Measurements from ENCODE around the gene COL6A2. TPM values are rescaled to one million over a fixed set of nuclear protein-coding genes. Genes with fewer than 3 reads are reported as not detected.
"Not testable (repeated sequence)": the region's sequence is repeated elsewhere in the genome, so short reads cannot be mapped to it uniquely, and the experiment has no call there.

Gene COL6A2
- total RNA-seq, 1 donor from 2014 or later, result 373 TPM

DNA sequence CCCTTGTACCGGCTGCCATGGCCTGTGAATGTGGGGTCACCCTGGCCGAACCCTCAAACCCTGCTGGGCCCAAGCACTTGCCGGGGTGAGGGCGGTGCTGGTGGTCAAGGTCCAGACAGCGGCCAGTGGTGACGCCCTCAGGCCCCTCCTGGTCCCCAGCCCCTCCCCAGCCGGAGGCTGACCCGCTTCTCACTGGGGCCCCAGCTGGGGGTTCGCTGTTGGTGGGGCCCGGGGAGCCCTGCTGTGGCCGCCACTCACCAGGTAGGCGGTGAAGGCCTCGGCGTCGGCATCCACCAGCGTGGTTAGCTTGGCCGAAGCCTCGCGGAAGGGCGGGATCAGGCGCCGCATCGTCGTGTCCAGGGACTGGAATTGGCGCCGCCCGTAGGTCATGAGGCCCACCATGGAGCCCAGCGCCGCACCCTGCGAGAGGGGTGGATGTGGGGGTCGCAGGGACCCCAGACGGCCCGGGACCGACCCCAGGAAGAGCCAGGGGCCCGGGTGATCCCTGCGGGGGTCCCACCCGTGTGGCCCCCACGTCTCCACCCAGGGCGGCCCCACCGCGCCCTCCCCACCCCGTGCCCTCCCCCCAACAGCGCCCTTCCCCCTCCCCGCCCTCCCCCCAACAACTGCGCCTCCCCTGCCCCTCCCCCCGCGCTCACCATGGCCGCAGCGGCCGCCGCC lies 47.4 kb downstream of the COL6A2 start:
- Histone ChIP-seq H3K4me3 (ENCODE audit: low read depth, low read length) (no peak overlapping the region), H3K27me3 (ENCODE audit: control insufficient read depth, insufficient read depth, low read length) (peaks cover 3% of the 10 kb centered on the region), H3K36me3 (ENCODE audit: control insufficient read depth, insufficient read depth, low read length) (no peaks in the 10 kb centered on the region)
- no peak for DNase-seq (ENCODE audit: low read depth)
- TF ChIP-seq, protein P1, sequence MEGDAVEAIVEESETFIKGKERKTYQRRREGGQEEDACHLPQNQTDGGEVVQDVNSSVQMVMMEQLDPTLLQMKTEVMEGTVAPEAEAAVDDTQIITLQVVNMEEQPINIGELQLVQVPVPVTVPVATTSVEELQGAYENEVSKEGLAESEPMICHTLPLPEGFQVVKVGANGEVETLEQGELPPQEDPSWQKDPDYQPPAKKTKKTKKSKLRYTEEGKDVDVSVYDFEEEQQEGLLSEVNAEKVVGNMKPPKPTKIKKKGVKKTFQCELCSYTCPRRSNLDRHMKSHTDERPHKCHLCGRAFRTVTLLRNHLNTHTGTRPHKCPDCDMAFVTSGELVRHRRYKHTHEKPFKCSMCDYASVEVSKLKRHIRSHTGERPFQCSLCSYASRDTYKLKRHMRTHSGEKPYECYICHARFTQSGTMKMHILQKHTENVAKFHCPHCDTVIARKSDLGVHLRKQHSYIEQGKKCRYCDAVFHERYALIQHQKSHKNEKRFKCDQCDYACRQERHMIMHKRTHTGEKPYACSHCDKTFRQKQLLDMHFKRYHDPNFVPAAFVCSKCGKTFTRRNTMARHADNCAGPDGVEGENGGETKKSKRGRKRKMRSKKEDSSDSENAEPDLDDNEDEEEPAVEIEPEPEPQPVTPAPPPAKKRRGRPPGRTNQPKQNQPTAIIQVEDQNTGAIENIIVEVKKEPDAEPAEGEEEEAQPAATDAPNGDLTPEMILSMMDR (IDR thresholded peaks at IDR 0.05; ENCODE audit: insufficient read depth, low read length, poor library complexity, severe bottlenecking), result no peak

DNA sequence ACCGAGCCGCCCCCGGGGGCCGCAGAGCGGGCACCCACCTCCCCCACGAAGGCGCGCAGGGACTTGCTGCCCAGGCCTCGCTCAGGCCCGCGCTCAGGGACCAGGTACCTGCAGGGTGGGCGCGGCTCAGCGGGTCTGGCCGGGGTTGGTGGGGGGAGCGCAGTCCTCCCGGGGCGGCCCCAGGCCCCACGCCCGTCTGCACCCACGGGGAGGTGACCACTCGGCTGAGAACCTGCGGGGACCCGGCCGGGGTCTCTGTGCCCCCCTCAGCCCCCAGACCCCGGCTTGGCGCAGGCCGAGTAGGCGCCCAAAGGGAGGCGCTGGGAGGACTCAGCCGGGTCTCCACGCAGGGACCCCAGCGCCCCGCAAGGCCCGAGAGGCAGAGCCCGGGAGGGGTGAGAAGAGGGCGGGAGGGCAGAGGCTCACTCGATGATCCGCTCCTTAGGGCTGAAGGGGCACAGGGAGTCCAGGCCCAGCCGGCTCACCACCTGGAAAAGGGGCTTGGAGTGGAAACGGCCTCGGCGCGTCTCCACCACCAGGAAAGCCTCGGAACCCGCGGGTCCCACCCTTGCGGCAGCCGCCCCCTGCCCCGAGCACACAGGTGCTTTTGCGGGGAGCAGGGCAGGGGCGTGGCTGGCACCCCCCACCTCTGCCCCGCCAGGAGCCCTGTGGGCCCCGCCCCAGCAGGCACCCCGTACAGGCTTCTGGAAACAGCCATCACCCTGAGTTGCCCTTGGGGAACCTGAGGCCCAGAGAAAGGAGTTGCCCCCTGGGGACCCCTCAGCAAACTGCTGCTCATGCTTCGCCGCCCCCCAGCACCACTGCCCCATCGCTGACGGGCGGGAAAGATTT lies 48.2 kb downstream of the COL6A2 start:
- TF ChIP-seq, protein P1 (IDR thresholded peaks at IDR 0.05; ENCODE audit: insufficient read depth, low read length, poor library complexity, severe bottlenecking), result no peak
- H3K36me3 ChIP-seq (ENCODE audit: control insufficient read depth, insufficient read depth, low read length), result no peaks in the 10 kb centered on the region
- H3K27me3 ChIP-seq (ENCODE audit: control insufficient read depth, insufficient read depth, low read length), result no peaks in the 10 kb centered on the region
- H3K4me3 ChIP-seq (ENCODE audit: low read depth, low read length), result no peak overlapping the region
- DNase-seq (ENCODE audit: low read depth), result no peak

DNA sequence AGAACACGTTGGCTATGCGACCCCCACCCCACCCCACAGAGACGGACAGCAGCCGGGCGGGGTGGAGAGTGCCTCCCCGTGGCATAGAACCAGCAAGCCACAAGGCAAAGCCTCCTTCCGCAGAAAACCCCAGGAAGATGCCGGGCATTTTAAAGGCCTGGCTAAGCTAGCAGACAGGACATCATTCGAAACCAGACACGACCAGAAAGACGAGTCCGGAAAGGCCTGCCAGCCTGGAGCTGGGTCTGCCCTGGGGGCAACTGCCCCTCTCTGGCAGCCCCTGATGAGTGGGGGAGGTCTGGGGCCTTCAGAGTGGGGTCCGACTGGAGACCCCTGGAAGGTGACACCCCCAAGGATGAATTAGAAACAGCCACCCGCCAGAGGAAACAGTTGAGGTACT lies 48.9 kb downstream of the COL6A2 start:
- TF ChIP-seq, protein P1 (IDR thresholded peaks at IDR 0.05; ENCODE audit: insufficient read depth, low read length, poor library complexity, severe bottlenecking), result no peak
- H3K4me3 ChIP-seq (ENCODE audit: low read depth, low read length), result no peak overlapping the region
- H3K36me3 ChIP-seq (ENCODE audit: control insufficient read depth, insufficient read depth, low read length), result no peaks in the 10 kb centered on the region
- no peak for DNase-seq (ENCODE audit: low read depth)
- H3K27me3 ChIP-seq (ENCODE audit: control insufficient read depth, insufficient read depth, low read length), result no peaks in the 10 kb centered on the region

DNA sequence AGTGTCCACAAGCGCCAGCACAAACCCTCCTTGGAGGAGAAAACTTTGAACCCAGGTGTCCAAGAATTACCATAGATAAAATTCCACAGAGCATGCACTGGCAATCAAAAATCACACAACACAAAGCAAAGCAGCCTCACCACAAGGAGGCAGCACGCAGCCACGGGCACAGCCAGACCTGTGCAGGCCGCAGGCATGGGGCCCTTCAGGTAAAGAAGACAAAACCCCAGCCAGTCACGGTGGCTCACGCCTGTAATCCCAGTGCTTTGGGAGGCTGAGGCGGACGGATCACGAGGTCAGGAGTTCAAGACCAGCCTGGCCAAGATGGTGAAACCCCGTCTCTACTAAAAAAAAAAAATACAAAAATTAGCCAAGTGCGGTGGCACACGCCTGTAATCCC lies 49.5 kb downstream of the COL6A2 start:
- not testable (repeated sequence) for DNase-seq (ENCODE audit: low read depth); H3K27me3 ChIP-seq (ENCODE audit: control insufficient read depth, insufficient read depth, low read length); H3K36me3 ChIP-seq (ENCODE audit: control insufficient read depth, insufficient read depth, low read length); H3K4me3 ChIP-seq (ENCODE audit: low read depth, low read length)
- TF ChIP-seq, protein P1 (IDR thresholded peaks at IDR 0.05; ENCODE audit: insufficient read depth, low read length, poor library complexity, severe bottlenecking), result peak; percentile 75

DNA sequence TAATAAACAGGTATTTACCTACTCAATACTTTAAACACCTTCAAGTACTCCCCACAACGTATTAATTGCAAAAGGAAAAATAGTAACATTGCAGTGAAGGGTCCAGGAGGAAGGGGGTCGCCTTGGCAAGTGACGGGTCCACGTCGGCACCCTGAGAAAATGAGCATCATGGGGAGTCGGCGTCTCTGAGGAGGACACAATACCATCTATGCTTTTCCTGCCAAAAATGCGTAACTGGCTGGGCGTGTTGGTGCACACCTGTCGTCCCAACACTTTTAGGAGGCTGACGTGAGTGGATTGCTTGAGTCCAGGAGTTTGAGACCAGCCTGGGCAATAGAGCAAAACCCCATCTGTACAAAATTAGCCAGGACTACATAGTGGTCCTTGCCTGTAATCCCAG lies 50.2 kb downstream of the COL6A2 start:
- Histone ChIP-seq H3K4me3 (ENCODE audit: low read depth, low read length) (no peak overlapping the region), H3K27me3 (ENCODE audit: control insufficient read depth, insufficient read depth, low read length) (no peaks in the 10 kb centered on the region), H3K36me3 (ENCODE audit: control insufficient read depth, insufficient read depth, low read length) (no peaks in the 10 kb centered on the region)
- TF ChIP-seq, protein P1 (IDR thresholded peaks at IDR 0.05; ENCODE audit: insufficient read depth, low read length, poor library complexity, severe bottlenecking), result no peak
- DNase-seq (ENCODE audit: low read depth), result no peak

Measured in kidney epithelial cell (primary cell).